T-helper 2 cell treated with Interferon-gamma antibody and Interleukin-4, amounts not matched to agents 5 μg/mL and 100 μg/mL, for 36 hours (primary cell): ENCODE results near the gene LCN1.

Experiments used
- DNase-seq: peaks from one replicate; pipeline ENCODE4 v3.0.0; 2021; ENCODE audit warnings: low spot score
- H3K27ac Mint-ChIP-seq: one replicate; pipeline ENCODE4 v1.8.0; 2021; ENCODE audit warnings: mild to moderate bottlenecking, mixed read lengths
- H3K27me3 Mint-ChIP-seq: one replicate; pipeline ENCODE4 v1.8.0; 2021; ENCODE audit warnings: low read depth, mixed read lengths
- H3K36me3 Mint-ChIP-seq: one replicate; pipeline ENCODE4 v1.8.0; 2021; ENCODE audit warnings: low read depth, mixed read lengths
- H3K4me1 Mint-ChIP-seq: one replicate; pipeline ENCODE4 v1.8.0; 2021; ENCODE audit warnings: low read depth, mixed read lengths
- H3K4me3 Mint-ChIP-seq: one replicate; pipeline ENCODE4 v1.8.0; 2022; ENCODE audit warnings: mild to moderate bottlenecking, moderate library complexity, mixed read lengths
- H3K9me3 Mint-ChIP-seq: one replicate; pipeline ENCODE4 v1.8.0; 2021; ENCODE audit warnings: mixed read lengths

The LCN1 gene

DNA sequence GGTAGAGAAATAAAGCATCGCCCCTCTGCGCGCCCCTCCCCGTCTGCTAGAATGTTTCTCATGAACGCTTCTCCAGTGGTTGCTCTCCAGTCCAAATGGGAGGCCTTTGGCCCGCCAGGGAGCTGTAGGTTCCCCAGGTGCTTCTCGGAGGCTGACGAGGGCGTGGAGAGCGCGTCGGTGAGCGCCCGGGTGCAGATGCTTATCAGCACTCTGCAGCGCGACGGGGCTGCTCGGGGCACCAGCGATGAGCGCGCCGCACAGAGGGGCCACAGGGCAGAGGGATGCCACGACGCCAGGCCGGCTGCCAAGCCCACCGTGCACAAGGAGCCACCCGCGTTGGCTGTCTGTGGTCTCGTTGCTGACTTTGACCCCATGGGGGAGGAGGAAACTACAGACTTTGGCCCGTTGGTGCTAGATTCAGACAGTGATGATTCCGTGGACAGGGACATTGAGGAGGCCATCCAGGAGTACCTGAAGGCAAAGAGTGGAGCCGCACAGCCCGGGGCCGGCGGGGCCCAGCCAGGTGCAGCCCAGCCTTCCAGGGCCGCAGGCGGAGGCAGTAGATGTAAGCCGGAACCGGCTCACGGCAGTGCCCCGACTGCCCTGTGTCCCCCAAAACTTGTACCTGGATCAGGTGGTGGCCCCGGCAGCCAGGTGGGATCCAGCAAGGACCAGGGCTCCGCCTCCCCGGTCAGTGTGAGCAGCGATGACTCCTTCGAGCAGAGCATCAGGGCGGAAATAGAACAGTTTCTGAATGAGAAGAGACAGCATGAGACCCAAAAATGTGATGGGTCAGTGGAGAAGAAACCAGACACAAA, 36.6 kb upstream of the LCN1 start:
- Mint-ChIP-seq H3K27me3 (peaks cover 23% of the 10 kb centered on the region), H3K4me3 (no peak overlapping the region), H3K4me1 (no peaks in the 10 kb centered on the region), H3K36me3 (no peaks in the 10 kb centered on the region), H3K9me3 (no peaks in the 10 kb centered on the region), H3K27ac (no peak overlapping the region)
- no peak for DNase-seq

DNA sequence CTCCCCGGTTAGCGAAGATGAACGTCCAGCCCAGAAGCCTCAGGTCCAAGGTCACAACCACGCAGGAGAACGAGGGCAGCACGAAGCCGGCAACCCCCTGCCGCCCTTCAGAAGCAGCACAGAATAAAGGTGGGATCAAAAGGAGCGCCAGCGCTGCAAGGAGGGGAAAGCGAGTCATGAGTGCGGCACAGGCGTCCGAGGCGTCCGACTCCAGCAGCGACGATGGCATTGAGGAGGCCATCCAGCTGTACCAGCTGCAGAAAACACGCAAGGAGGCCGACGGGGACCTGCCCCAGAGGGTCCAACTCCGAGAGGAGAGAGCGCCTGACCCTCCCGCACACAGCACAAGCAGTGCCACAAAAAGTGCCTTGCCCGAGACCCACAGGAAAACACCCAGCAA, 35.9 kb upstream of the LCN1 start:
- Mint-ChIP-seq H3K9me3 (no peaks in the 10 kb centered on the region), H3K36me3 (no peaks in the 10 kb centered on the region), H3K27me3 (peaks cover 23% of the 10 kb centered on the region), H3K4me1 (no peaks in the 10 kb centered on the region), H3K4me3 (no peak overlapping the region), H3K27ac (no peak overlapping the region)
- DNase-seq = no peak

DNA sequence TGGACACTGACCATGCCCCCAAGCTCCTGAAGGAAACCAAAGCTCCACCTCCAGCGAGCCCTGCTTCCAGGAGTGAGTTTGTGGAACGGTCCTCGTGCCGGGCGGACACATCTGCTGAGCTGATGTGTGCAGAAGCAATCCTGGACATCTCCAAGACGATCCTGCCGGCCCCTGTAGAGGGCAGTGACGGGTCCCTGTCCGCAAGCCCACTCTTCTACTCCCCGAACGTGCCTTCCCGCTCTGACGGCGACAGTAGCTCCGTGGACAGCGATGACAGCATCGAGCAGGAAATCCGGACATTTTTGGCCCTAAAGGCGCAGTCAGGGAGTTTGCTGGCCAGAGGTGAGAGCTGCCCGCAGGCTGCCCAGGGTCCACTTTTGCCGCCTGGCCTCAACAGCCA, 35.4 kb upstream of the LCN1 start:
- Mint-ChIP-seq H3K27ac (no peak overlapping the region), H3K4me1 (no peaks in the 10 kb centered on the region), H3K27me3 (peaks cover 21% of the 10 kb centered on the region), H3K4me3 (no peak overlapping the region), H3K36me3 (no peaks in the 10 kb centered on the region), H3K9me3 (no peaks in the 10 kb centered on the region)
- DNase-seq = no peak

DNA sequence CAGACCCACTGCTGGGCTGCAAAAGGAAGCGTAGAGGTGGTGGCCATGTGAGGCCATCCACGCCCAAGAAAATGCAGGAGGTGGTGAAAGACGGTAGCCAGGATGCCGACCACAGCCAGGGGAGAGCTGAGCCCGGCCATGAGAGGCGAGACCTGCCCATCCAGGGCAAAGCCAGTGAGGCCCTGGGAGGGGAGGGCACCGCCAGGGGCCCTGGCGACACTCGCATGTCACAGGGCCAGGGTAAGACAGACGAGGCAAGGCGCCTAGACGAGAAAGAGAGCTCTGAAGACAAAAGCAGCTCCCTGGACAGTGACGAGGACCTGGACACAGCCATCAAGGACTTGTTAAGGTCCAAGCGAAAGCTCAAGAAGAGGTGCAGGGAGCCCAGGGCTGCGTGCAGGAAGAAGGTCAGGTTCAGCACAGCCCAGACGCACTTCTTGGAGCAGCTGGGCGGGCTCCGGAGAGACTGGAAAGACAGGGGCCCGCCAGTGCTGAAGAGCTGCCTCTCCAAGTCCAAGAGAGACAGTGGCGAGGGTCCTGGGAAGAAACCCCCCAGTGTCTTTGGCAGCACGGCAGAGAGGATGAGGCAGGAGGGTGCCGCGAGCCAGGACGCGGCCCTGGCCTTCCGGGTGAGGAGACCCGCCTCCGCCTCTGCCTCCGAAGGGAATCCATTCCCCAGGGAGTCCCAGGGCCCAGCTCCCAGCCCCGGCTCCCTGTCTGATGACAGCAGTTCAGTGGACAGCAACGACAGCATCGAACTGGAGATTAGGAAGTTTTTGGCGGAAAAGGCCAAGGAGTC, 34.8 kb upstream of the LCN1 start:
- Mint-ChIP-seq H3K9me3 (no peaks in the 10 kb centered on the region), H3K36me3 (no peaks in the 10 kb centered on the region)

DNA sequence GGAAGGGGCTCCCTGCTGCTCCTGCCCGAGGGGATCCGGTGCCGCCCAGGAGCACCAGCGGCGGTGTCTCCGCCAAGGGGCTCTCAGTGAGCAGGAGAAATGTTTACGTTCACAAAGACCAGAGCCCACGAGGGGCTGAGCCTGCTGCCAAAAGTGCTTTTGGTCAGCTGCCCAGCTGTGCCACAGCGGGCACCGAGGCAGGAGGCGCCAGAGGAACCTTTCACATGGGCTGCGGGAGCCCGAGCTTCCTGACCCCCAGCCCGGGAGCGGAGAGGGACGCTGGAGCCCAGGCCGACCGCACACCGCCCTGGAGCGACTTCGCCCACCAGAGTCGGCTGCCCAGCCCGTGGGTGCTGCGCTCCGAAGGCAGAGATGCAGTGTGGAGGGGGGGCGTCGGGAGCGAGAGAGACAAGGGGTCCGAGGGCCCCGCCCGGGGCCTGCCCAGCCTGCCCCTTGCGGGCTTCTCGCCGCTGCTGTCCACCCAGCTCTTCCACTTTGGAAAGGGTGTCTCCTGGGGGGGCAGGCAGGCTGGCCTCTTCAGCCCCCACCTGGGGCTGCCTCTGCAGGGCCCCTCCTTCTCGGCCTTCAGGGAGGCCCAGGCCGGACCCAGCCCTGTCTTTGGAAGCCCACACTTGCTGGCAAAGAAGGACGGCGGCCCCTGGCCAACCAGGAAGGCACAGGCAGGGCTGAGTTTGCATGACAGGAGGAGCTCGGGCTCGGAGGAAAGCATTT, 33.8 kb upstream of the LCN1 start:
- no peak overlapping the region for H3K27ac Mint-ChIP-seq
- no peaks in the 10 kb centered on the region for H3K9me3 Mint-ChIP-seq
- DNase-seq = no peak
- no peak overlapping the region for H3K4me3 Mint-ChIP-seq
- peaks cover 6% of the 10 kb centered on the region for H3K27me3 Mint-ChIP-seq
- no peaks in the 10 kb centered on the region for H3K4me1 Mint-ChIP-seq
- H3K36me3 Mint-ChIP-seq = no peaks in the 10 kb centered on the region

More for the DNA sequence above, 34.8 kb upstream of the LCN1 start:
- H3K27me3 Mint-ChIP-seq = peaks cover 16% of the 10 kb centered on the region
- H3K27ac Mint-ChIP-seq = no peak overlapping the region
- no peak overlapping the region for H3K4me3 Mint-ChIP-seq
- no peaks in the 10 kb centered on the region for H3K4me1 Mint-ChIP-seq
- no peak for DNase-seq

DNA sequence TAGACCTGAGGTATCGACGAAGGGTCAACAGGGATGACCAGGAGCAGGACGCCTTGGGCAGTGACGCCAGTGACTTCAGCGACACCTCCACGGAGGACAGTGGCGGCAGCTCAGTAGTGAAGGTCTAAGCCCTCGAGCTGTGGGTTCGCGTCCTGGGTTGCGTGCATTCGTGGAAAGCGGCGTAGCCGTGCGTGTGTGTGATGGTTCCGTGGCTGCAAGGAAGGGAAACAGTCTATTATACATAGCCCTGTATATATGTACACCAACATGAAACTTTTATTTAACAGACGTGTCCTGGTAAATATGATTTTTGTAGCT, 33.3 kb upstream of the LCN1 start:
- no peak overlapping the region for H3K4me3 Mint-ChIP-seq
- H3K27me3 Mint-ChIP-seq = peaks cover under 1% of the 10 kb centered on the region
- DNase-seq = no peak
- no peaks in the 10 kb centered on the region for H3K4me1 Mint-ChIP-seq
- H3K9me3 Mint-ChIP-seq = no peaks in the 10 kb centered on the region
- no peaks in the 10 kb centered on the region for H3K36me3 Mint-ChIP-seq
- H3K27ac Mint-ChIP-seq = no peak overlapping the region

DNA sequence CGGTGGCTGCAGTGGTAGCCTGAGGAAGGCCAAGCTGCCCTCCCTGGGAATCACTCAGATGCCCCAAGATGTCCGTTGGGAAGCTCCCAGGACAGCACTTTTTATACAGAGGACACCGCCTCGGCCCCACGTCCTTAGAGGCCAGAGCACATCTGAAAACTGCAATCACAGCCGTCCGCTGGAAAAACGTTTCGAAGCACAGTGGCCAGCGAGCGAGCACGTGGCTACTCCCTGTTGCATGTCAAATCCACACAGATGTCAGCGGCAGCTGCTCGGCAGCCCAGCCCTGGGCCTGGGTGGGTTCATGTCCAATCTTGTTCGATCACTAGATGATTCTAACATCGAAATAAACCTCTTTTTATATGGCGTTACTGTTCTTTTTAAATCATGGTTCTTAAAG, 32.7 kb upstream of the LCN1 start:
- Mint-ChIP-seq H3K4me1 (no peaks in the 10 kb centered on the region), H3K36me3 (no peaks in the 10 kb centered on the region), H3K4me3 (no peak overlapping the region), H3K9me3 (no peaks in the 10 kb centered on the region), H3K27ac (no peak overlapping the region), H3K27me3 (no peaks in the 10 kb centered on the region)
- no peak for DNase-seq

DNA sequence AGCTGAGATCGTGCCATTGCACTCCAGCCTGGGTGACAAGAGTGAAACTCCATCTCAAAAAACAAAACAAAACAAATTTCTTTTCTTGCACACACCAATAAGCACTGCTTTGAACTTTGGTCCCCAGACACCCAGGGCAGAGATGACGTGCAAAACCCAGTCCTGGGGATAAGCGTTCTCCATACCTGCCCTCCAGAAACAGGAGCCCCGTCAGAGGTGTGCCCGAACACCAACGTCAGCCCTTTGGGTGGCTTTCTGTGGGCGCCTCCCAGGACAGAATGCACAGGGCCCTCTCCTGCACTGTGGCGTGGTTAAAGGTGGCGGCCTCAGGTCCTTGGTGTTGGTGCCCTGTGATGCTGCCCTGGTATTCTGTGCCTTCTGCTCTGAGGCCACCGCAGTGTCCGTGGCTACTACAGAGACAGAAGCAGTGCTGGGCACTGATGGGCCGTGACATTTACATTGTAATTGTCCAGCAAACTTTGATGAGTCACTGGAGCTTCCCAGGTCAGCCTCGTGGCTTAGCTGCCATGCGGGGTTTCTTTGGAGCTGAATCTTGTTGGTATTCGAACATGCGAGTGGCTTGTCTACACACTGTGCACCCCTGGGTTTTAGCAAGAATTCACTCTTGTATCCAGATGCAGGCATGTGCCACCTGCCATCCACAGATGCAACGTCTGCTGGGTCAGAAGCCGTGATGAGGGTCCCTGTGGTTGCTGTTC, 31.9 kb upstream of the LCN1 start:
- no peaks in the 10 kb centered on the region for H3K36me3 Mint-ChIP-seq
- no peaks in the 10 kb centered on the region for H3K9me3 Mint-ChIP-seq
- H3K27ac Mint-ChIP-seq = no peak overlapping the region
- no peaks in the 10 kb centered on the region for H3K4me1 Mint-ChIP-seq
- H3K27me3 Mint-ChIP-seq = no peaks in the 10 kb centered on the region
- H3K4me3 Mint-ChIP-seq = no peak overlapping the region
- DNase-seq = no peak

DNA sequence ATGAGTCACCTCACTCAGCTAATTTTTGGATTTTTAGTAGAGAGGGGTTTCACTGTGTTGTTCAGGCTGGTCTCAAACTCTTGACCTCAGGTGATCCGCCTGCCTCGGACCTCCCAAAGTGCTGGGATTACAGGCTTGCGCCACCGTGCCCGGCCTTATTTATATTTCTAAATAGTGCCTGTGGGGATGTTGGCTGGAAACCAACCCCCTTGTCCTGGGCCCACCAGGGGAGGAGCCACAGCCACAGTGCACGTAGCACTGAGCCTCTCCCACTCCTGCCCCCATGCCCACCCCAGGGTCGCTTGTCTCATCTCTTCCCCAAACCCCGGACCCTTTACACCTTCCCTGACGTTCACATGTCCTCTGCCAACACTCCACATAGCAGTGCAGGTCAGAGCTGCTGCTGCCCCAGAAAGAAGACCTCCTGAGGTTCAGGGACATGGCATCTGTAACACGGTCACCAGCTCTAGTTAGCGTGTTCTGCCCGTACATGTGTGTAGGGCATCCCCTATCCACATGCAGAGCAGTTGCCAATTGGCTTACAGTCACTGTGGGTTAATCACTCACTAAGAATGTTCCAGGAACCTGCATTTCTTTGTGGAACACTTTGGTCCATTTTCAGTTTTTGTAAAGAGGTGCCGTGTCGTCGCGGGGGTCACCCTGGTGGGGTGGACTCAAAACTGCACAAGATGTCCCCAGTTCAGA, 30.9 kb upstream of the LCN1 start:
- Mint-ChIP-seq H3K27ac (no peak overlapping the region), H3K4me1 (no peaks in the 10 kb centered on the region), H3K4me3 (no peak overlapping the region), H3K36me3 (no peaks in the 10 kb centered on the region), H3K9me3 (no peaks in the 10 kb centered on the region), H3K27me3 (no peaks in the 10 kb centered on the region)
- DNase-seq = no peak

DNA sequence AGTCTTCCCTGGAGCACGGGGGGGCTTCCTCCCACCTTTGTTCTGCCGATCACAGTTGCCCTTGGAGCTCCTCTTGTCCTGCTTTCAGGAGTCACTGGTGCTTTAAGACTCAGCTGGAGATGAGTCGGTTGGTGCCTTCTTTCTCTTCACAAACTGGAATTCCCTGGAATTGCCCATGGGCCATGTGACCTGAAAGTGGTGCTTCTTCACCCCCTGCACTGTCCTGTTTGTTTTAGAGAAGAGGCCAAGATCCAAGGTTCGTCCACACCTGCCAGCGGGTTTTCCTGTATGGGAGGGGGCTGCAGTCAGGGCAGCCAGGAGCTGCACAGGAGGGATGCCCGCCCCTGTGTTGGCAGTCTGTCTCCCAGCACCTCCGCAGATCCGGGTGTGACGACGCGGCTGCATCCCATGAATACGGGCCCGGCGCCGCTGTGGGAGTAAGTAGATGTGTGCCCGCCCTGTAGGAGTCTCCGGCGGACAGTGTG, 30.2 kb upstream of the LCN1 start:
- H3K27me3 Mint-ChIP-seq = no peaks in the 10 kb centered on the region
- H3K4me1 Mint-ChIP-seq = no peaks in the 10 kb centered on the region
- H3K27ac Mint-ChIP-seq = no peak overlapping the region
- no peaks in the 10 kb centered on the region for H3K9me3 Mint-ChIP-seq
- no peak for DNase-seq
- H3K4me3 Mint-ChIP-seq = no peak overlapping the region
- H3K36me3 Mint-ChIP-seq = no peaks in the 10 kb centered on the region

DNA sequence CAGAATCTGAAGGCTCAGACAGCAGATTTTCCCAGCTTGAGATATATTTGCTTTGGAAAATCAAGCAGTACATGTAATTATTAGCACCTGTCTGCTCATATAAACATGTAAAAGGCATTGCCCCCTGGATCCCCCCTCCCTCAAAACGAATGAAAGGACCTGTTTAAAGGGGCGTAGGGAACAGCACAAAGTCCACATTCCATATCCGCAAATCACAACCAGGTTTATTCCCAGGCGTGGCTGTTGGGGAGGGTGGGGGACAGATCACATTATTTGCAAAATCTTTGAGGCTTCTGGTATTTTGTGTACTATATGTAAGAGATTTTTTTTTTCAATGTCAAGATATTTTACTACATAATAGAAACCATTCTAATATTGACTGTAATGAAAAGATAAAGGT, 29.5 kb upstream of the LCN1 start:
- Mint-ChIP-seq H3K27me3 (no peaks in the 10 kb centered on the region), H3K27ac (no peak overlapping the region), H3K4me1 (no peaks in the 10 kb centered on the region), H3K36me3 (no peaks in the 10 kb centered on the region), H3K9me3 (no peaks in the 10 kb centered on the region), H3K4me3 (no peak overlapping the region)
- DNase-seq = no peak

DNA sequence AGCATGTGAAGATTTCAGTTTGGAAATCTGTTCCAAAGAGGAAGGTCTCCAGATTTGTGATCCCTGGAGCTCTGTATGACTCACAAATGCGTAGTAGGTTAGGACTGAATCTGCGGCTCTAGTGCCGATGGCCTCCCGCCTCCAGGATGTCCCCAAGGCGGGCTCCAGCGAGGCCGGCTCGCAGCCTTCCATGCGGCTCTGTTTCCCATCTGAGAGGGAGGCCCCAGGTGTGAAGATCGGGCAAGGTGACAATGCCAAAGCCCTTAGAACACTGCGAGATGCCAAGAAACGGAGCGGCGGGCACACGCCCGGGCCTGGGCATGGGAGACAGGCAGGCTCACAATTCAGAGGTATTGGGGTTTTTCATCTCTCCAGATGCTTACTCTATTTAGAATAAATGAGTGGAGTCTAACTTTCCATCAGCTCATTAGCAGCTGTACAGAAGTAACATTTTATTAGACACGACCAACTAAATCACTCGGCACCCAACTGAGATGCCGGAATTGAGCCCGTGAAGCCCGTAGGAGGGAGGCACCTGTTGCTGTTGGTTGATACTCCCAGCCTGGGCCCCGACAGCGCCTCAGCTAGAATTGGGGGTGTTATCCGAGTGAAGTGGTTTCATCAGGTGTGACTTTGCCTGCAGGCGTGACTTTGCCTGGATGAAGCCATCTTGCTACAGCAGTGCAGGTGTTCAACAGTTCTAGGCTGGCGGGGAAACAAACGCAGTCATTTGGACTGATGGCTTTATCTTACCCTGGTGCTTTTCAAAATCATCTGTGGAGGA, 28.2 kb upstream of the LCN1 start:
- H3K27ac Mint-ChIP-seq = no peak overlapping the region
- H3K4me3 Mint-ChIP-seq = no peak overlapping the region
- no peak for DNase-seq
- H3K9me3 Mint-ChIP-seq = no peaks in the 10 kb centered on the region
- no peaks in the 10 kb centered on the region for H3K36me3 Mint-ChIP-seq
- H3K27me3 Mint-ChIP-seq = peaks cover 2% of the 10 kb centered on the region
- H3K4me1 Mint-ChIP-seq = no peaks in the 10 kb centered on the region
